Skeletal muscle tissue (tissue), 4 donors: ENCODE measurements around the gene SPDYE3. TPM values are rescaled to one million over a fixed set of nuclear protein-coding genes. Genes with fewer than 3 reads are reported as not detected.
"Not testable (repeated sequence)": the region's sequence is repeated elsewhere in the genome, so short reads cannot be mapped to it uniquely, and the experiment has no call there.

ENCODE experiments used
- H3K27ac ChIP-seq: one replicate; pipeline ENCODE4 v1.7.0; 2013; ENCODE audit warnings: mild to moderate bottlenecking, low read depth, low read length, inconsistent platforms
- H3K27me3 ChIP-seq, 3 donors: one replicate each; pipeline ENCODE4 v1.7.0; 2013; ENCODE audit warnings: low read length in 3 of 3; ENCODE audit not compliant: control insufficient read depth in 3 of 3, insufficient read depth in 3 of 3
- H3K36me3 ChIP-seq, 3 donors: one replicate each; pipeline ENCODE4 v1.7.0; 2013; ENCODE audit warnings: low read length in 3 of 3; ENCODE audit not compliant: control insufficient read depth in 3 of 3, insufficient read depth in 3 of 3
- H3K4me1 ChIP-seq, 3 donors: one replicate each; pipeline ENCODE4 v1.7.0; 2013; ENCODE audit warnings: low read length in 3 of 3, mild to moderate bottlenecking in 3 of 3; ENCODE audit not compliant: control insufficient read depth in 3 of 3, insufficient read depth in 3 of 3
- H3K4me3 ChIP-seq, 3 donors: one replicate each; pipeline ENCODE4 v1.7.0; 2013; ENCODE audit warnings: low read length in 3 of 3
- H3K9ac ChIP-seq, 3 donors: one replicate each; pipeline ENCODE4 v1.7.0; 2013; ENCODE audit warnings: low read length in 3 of 3, mild to moderate bottlenecking in 3 of 3, moderate library complexity in 2 of 3, low read depth in 1 of 3
- H3K9me3 ChIP-seq, 3 donors: one replicate each; pipeline ENCODE4 v1.7.0; 2013; ENCODE audit warnings: low read length in 3 of 3; ENCODE audit not compliant: control insufficient read depth in 3 of 3
- total RNA-seq: library from RNA; depleted of rRNA; stranded (reverse); fragments of >200 nt; gene quantifications from one replicate; pipeline ENCODE4 v1.2.3, GENCODE V29; 2014
- donor health status: Osteomylitis.

SPDYE3 gene
- total RNA-seq, 1 donor from 2014 or later, result not detected

DNA sequence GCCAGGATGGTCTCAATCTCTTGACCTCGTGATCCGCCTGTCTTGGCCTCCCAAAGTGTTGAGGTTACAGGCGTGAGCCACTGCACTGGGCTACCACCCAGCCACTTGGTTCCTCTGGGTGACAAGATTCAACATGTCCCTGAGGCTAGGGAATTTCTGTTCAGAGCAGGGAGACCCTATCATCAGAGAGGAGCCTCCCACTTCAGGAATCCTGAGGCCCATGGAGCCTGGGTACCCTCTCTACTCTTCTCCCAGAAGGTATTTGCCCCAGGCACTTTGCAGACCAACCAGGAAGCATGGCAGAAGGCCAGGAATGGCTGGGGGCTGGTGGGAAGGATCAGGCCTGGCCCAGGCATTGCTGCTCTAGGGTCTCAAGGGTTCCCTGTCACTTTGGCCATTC, 19.2 kb upstream of the SPDYE3 start:
- H3K36me3 ChIP-seq, H3K9me3 ChIP-seq, H3K4me1 ChIP-seq, H3K27ac ChIP-seq, H3K27me3 ChIP-seq, H3K4me3 ChIP-seq, H3K9ac ChIP-seq: not testable (repeated sequence)

DNA sequence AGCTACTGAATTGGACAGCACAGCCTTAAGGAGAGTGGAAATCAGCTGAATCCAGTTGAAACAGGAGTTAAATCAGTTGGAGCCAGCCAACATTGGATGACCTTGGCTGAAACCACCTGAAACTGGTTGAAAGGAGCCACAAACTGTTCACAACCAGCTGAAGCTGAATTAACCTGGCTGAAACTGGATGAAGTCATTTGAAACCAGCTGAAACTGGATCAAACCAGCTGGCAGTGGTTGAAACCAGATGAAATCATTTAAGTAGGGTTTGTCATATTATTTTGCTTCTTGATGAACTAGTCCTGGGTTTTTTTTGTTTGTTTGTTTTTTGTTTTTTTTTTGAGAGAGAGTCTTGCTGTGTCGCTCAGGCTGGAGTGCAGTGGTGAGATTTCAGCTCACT, 15.3 kb upstream of the SPDYE3 start:
- not testable (repeated sequence) for H3K36me3 ChIP-seq, H3K27me3 ChIP-seq, H3K4me1 ChIP-seq, H3K27ac ChIP-seq, H3K9ac ChIP-seq, H3K9me3 ChIP-seq, H3K4me3 ChIP-seq

DNA sequence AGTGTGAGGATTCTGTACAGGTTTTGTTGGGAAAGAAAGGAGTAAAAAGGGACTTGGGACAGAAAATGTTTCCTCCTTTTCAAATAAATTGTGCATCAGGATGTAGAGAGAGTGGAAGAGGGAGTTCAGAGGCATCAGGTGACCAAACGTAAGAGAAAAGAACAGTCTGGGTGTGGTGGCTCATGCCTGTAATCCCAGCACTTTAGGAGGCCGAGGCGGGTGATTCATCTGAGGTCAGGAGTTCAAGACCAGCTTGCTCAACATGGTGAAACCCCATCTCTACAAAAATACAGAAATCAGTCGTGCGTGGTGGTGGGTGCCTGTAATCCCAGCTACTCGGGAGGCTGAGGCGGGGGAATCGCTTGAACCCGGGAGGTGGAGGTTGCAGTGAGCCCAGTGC, 12.2 kb upstream of the SPDYE3 start:
- not testable (repeated sequence) for H3K36me3 ChIP-seq, H3K4me1 ChIP-seq, H3K4me3 ChIP-seq

DNA sequence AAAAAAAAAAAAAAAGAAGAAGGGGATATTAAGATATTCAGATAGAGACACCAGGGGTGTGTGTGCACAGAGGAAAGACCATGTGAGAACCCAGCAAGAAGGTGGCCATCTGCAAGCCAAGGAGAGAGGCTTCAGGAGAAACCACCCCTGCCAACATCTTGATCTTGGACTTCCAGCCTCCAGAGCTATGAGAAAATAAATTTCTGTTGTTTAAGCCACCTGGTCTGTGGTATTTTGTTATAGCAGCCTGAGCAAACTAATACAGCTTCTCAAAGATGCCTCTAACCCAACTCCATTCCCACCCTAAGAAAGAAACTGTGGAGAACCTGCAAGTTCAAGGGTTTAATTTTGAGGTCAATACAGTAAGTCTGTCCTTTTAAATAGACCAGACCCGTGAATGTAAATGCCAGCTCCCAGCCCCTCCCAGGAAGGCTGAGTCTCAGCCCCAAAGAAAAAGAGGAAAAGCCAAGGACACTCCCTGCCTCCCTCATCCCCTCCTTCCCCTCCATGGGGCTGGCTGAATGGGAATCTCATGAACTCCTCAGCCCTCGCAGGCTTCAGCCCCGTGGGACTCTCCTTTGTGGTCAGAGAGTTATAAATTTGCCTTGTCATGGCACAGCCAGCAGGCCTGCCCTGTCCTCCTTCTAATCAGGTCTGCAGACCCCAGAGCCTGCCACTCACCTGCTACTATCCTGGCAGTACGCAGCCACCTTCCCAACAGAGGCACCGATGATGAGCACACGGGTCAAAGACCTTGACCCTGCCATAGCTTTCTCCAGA, 9.5 kb upstream of the SPDYE3 start:
- not testable (repeated sequence) for H3K9me3 ChIP-seq, H3K9ac ChIP-seq, H3K27ac ChIP-seq, H3K4me3 ChIP-seq, H3K4me1 ChIP-seq, H3K36me3 ChIP-seq, H3K27me3 ChIP-seq

More for the DNA sequence above, 12.2 kb upstream of the SPDYE3 start:
- H3K9ac ChIP-seq, H3K27me3 ChIP-seq, H3K27ac ChIP-seq, H3K9me3 ChIP-seq: not testable (repeated sequence)

DNA sequence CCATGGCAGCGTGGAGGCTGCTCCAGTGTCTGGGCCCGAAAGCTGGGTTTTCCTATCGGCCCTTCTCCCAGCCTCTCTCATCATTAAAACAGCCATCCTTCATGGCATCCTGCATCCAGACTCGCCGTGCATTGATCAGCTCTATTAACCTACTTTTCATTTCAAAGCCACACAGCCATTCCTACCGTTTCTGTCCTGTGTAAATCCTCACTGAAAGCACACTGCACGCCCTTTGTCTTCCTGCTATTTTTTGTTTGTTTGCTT, 8.9 kb upstream of the SPDYE3 start:
- H3K27me3 ChIP-seq, H3K4me1 ChIP-seq, H3K9ac ChIP-seq, H3K27ac ChIP-seq, H3K36me3 ChIP-seq, H3K9me3 ChIP-seq, H3K4me3 ChIP-seq: not testable (repeated sequence)

DNA sequence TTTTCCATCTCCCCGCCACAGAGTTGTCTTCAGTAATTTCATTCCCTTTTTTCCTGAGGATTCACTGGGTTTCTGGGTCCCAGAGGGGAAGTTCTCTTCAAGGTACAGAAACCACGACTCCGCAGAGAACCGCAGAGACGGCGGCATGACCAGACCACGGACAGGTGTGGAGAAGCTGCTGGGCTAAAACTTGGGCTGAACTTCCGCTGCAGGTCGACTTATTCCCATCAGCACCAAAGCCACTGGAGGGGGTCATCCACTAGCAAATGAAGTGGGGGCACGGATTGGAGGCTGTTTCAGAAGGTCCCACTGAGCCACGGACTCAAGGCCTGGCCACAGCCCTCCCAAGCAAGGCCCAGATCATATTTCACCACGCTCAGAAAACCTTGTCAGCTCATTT, 3.0 kb upstream of the SPDYE3 start:
- not testable (repeated sequence) for H3K4me3 ChIP-seq, H3K36me3 ChIP-seq

DNA sequence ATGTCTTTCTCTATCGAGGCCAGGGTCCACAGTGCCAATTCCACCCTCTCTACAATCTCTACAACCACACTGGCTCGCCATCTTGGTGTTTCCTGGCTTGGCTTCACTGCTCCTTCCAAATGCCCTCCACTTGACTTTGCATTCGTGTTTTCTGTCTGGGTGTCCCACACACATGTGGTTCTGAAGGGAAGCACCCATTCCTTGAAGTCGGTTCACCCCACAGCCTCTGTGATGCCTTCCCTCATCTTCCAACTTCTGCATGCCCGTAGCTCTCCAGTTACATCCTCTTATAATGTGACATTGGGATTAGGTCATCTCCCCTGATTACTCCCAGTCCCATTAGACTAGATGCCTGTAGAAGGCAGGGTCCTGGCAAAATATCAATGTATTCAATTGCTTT, 10.8 kb downstream of the SPDYE3 start:
- H3K9ac ChIP-seq, H3K36me3 ChIP-seq, H3K4me3 ChIP-seq, H3K27ac ChIP-seq, H3K27me3 ChIP-seq, H3K4me1 ChIP-seq, H3K9me3 ChIP-seq: not testable (repeated sequence)

More for the DNA sequence above, 3.0 kb upstream of the SPDYE3 start:
- not testable (repeated sequence) for H3K27ac ChIP-seq, H3K9me3 ChIP-seq, H3K9ac ChIP-seq, H3K27me3 ChIP-seq, H3K4me1 ChIP-seq

DNA sequence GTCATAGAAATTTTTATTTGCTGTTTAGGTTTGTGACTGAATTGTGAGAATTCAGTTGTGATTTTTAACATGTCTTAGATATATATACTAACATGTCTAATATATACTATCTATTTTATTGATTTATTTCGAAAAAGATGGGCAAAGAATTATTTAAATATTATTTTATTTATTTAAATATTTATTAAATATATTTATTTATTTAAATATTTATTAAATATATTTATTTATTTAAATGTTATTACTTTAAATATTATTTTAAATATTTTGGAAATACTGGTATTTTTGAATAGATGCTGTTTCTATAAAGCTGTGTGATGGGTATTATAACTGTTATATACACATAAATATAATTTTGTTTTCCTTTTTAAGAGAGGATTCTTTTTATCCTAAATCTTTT, 14.1 kb downstream of the SPDYE3 start:
- not testable (repeated sequence) for H3K9me3 ChIP-seq, H3K36me3 ChIP-seq, H3K4me1 ChIP-seq, H3K4me3 ChIP-seq, H3K27me3 ChIP-seq, H3K27ac ChIP-seq, H3K9ac ChIP-seq

DNA sequence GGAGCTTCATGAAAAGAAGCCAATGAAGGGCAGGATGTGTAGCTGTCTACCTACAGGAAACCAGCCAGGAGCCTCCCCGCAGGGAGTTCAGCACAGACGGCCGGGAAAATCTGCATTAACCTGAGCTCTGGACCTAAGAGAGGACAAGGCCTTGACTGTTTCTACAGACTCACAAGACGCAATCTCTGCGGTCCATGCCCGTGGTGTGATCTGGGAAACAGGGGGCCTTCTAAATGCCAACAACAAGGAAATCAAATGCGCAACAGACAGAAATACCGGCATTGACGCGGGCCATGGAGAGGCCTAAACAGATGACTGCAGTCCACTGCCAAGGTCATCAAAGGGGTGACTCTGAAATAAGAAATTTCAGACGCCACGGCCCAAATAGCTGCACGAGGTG, 16.7 kb downstream of the SPDYE3 start:
- H3K9ac ChIP-seq, H3K27ac ChIP-seq, H3K9me3 ChIP-seq, H3K4me1 ChIP-seq, H3K36me3 ChIP-seq, H3K27me3 ChIP-seq, H3K4me3 ChIP-seq: not testable (repeated sequence)

DNA sequence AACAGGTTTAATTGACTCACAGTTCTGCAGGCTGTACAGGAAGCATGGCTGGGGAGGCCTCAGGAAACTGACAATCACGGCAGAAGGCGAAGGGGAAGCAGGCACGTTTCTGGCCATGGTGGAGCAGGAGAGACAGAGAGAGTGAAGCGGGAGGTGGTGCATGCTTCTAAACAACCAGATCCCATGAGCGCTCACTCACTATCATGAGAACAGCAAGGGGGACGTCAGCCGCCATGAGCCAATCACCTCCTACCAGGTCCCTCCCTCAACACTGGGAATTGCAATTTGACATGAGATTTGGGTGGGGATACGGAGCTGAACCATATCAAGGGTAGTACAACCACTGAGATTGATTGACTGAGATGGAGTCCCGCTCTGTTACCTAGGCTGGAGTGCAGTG, 18.2 kb downstream of the SPDYE3 start:
- H3K9me3 ChIP-seq, result not testable (repeated sequence)

DNA sequence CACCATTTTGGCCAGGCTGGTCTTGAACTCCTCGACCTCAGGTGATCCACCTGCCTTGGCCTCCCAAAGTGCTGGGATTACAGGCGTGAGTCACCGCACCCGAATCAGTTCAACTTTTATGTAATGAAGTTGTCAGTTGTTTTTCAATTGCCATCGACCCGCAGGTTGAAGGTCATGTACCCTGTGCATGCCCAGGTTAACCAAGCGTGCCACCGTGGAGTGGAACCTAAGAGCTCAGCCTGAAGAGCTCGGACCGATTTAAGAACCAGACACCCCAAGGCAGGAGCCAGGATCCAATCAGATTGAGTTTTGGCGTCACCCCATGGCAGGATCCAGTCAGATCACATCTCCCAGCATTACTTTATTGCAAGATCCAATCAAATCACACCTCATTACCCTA, 19.4 kb downstream of the SPDYE3 start:
- not testable (repeated sequence) for H3K4me1 ChIP-seq, H3K9ac ChIP-seq, H3K27ac ChIP-seq, H3K36me3 ChIP-seq, H3K4me3 ChIP-seq, H3K9me3 ChIP-seq, H3K27me3 ChIP-seq

More for the DNA sequence above, 18.2 kb downstream of the SPDYE3 start:
- H3K27me3 ChIP-seq, H3K9ac ChIP-seq, H3K4me1 ChIP-seq, H3K27ac ChIP-seq, H3K4me3 ChIP-seq, H3K36me3 ChIP-seq: not testable (repeated sequence)
